Activated CD4-positive, CD25-positive, alpha-beta regulatory T cell treated with anti-CD3 and anti-CD28 coated beads, Interleukin-2, amount 50 U/mL, for 16 hours (primary cell): ENCODE results near the gene KLK15.

Experiments used
- DNase-seq: peaks from one replicate; pipeline ENCODE4 v3.0.0-alpha.2; 2020; ENCODE audit warnings: low read depth, low spot score

Gene KLK15

GRCh38 chr19:50776131-50776530, 57.2 kb downstream of the KLK15 start:
- no peak for DNase-seq
